Activated CD4-positive, alpha-beta T cell treated with anti-CD3 and anti-CD28 coated beads, Interleukin-2, amount 50 U/mL, for 16 hours (primary cell): ENCODE data around the gene CPNE7.
"Not testable (repeated sequence)": the region's sequence is repeated elsewhere in the genome, so short reads cannot be mapped to it uniquely, and the experiment has no call there.

Experiments
- DNase-seq: peaks from one replicate; pipeline ENCODE4 v3.0.0-alpha.2; 2020

Gene CPNE7

GRCh38 chr16:89583895-89584644, 8.5 kb downstream of the CPNE7 start:
- DNase-seq: no peak

- no peak for DNase-seq
These were observed 9.4 kb downstream of the CPNE7 start for GRCh38 chr16:89584768-89585549.

- DNase-seq: no peak
These were observed 10.7 kb downstream of the CPNE7 start for GRCh38 chr16:89586218-89586617.

- no peak for DNase-seq
These were observed 11.3 kb downstream of the CPNE7 start for GRCh38 chr16:89586853-89587252.

- DNase-seq: not testable (repeated sequence)
These were observed 12.1 kb downstream of the CPNE7 start for GRCh38 chr16:89587676-89588075.

GRCh38 chr16:89588413-89589109, 13.0 kb downstream of the CPNE7 start:
- no peak for DNase-seq

- no peak for DNase-seq
These were observed 13.8 kb downstream of the CPNE7 start for GRCh38 chr16:89589241-89589926.

- peak; percentile 44 for DNase-seq
These were observed 18.3 kb downstream of the CPNE7 start for GRCh38 chr16:89593841-89594240.

GRCh38 chr16:89595330-89596060, 19.9 kb downstream of the CPNE7 start:
- no peak for DNase-seq

- no peak for DNase-seq
These were observed 20.6 kb downstream of the CPNE7 start for GRCh38 chr16:89596061-89596689.

GRCh38 chr16:89596957-89597649, 21.5 kb downstream of the CPNE7 start:
- no peak for DNase-seq

GRCh38 chr16:89598199-89598598, 22.6 kb downstream of the CPNE7 start:
- DNase-seq: no peak

GRCh38 chr16:89599451-89599858, 23.9 kb downstream of the CPNE7 start:
- peak; percentile 47 for DNase-seq

- DNase-seq: no peak
These were observed 24.3 kb downstream of the CPNE7 start for GRCh38 chr16:89599902-89600301.

- no peak for DNase-seq
These were observed 24.9 kb downstream of the CPNE7 start for GRCh38 chr16:89600427-89600826.

- DNase-seq: no peak
These were observed 25.4 kb downstream of the CPNE7 start for GRCh38 chr16:89600956-89601355.

GRCh38 chr16:89601906-89602272, 26.3 kb downstream of the CPNE7 start:
- no peak for DNase-seq

GRCh38 chr16:89602273-89602951, 26.9 kb downstream of the CPNE7 start:
- DNase-seq: peak; percentile 52

GRCh38 chr16:89602952-89603590, 27.5 kb downstream of the CPNE7 start:
- no peak for DNase-seq

- no peak for DNase-seq
These were observed 29.2 kb downstream of the CPNE7 start for GRCh38 chr16:89604764-89605163.
